Bronchial epithelial cell (primary cell): Measurements from ENCODE around the gene SCLT1. TPM values are rescaled to one million over a fixed set of nuclear protein-coding genes. Genes with fewer than 3 reads are reported as not detected.

Source experiments
- DNase-seq: peaks from one replicate; pipeline ENCODE4 v3.0.0-alpha.2; 2010; ENCODE audit warnings: low read depth
- FAIRE-seq: peaks from 2 replicates; lab custom pipeline; 2011; peaks lifted over from hg19 to GRCh38; lab: Jason Lieb, UNC
- H3K27me3 ChIP-seq: 2 replicates; pipeline ENCODE4 v1.5.1; 2011; ENCODE audit warnings: low read length; ENCODE audit not compliant: control insufficient read depth, insufficient read depth
- H3K36me3 ChIP-seq: 2 replicates; pipeline ENCODE4 v1.5.1; 2011; ENCODE audit warnings: low read length; ENCODE audit not compliant: control insufficient read depth, insufficient read depth
- H3K4me3 ChIP-seq: 2 replicates; pipeline ENCODE4 v1.5.1; 2011; ENCODE audit warnings: mild to moderate bottlenecking, low read depth, low read length, control low read depth
- CTCF ChIP-seq: IDR thresholded peaks from 2 replicates; pipeline ENCODE4 v1.5.1; 2011; ENCODE audit warnings: mild to moderate bottlenecking, moderate library complexity, low read length, control low read depth, inconsistent platforms; ENCODE audit not compliant: insufficient read depth, severe bottlenecking
- total RNA-seq: library from RNA; depleted of rRNA; stranded (reverse); fragments of >200 nt; gene quantifications from 2 replicates; pipeline ENCODE4 v1.2.1, GENCODE V29; 2014

The SCLT1 gene
- total RNA-seq, 1 donor from 2014 or later: 5.3 TPM

- Histone ChIP-seq H3K36me3 (peaks cover 4% of the 10 kb centered on the region), H3K4me3 (no peak overlapping the region), H3K27me3 (no peaks in the 10 kb centered on the region)
- DNase-seq: no peak
- no peak for FAIRE-seq
- TF ChIP-seq CTCF: no peak
Observed at GRCh38 chr4:128942607-128943006, 150.7 kb downstream of the SCLT1 start.

GRCh38 chr4:128940971-128941370, 152.4 kb downstream of the SCLT1 start:
- no peaks in the 10 kb centered on the region for H3K27me3 ChIP-seq
- H3K36me3 ChIP-seq: peaks cover 2% of the 10 kb centered on the region
- DNase-seq: no peak
- no peak overlapping the region for H3K4me3 ChIP-seq
- TF ChIP-seq CTCF: no peak
- FAIRE-seq: no peak

GRCh38 chr4:128930051-128930450, 163.3 kb downstream of the SCLT1 start:
- TF ChIP-seq CTCF: no peak
- no peaks in the 10 kb centered on the region for H3K27me3 ChIP-seq
- FAIRE-seq: no peak

DNA sequence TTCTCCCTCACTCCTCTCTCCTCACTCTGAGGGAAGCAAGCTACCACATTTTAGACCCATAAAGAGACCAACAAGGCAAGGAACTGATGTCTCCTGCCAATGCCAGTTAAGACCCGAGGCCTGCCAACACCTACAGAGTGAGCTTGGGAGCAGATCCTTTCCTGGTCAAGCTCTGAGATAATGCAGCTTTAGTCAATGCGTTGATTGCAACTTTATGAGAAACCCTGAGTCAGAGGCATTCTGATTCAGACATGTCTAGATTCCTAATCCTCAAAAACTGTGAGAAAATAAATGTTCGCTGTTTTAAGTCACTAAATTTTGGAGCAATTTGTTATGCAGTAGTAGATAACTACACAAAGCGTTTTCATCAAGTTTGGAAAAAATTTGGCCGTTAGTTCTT, 168.4 kb downstream of the SCLT1 start:
- no peaks in the 10 kb centered on the region for H3K36me3 ChIP-seq
- no peak for TF ChIP-seq CTCF
- H3K4me3 ChIP-seq: no peak overlapping the region
- DNase-seq (peak; percentile 70), FAIRE-seq (no peak)
- H3K27me3 ChIP-seq: no peaks in the 10 kb centered on the region

More at GRCh38 chr4:128930051-128930450, 163.3 kb downstream of the SCLT1 start:
- no peak for DNase-seq
- no peaks in the 10 kb centered on the region for H3K36me3 ChIP-seq
- no peak overlapping the region for H3K4me3 ChIP-seq

DNA sequence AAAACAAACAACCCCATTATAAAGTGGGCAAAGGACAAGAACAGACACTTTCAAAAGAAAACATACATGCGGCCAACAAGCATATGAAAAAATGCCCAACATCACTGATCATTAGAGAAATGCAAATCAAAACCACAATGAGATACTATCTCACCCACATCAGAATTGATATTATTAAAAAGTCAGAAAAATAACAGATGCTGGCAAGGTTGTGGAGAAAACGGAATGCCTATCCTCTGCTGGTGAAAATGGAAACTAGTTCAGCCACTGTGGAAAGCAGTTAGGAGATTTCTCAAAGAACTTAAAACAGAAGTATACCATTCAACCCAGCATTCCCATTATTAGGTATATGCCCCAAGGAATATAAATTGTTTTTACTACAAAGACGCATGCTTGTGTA, 171.4 kb downstream of the SCLT1 start:
- Histone ChIP-seq H3K4me3 (no peak overlapping the region), H3K27me3 (no peaks in the 10 kb centered on the region), H3K36me3 (no peaks in the 10 kb centered on the region)
- no peak for TF ChIP-seq CTCF
- DNase-seq (no peak), FAIRE-seq (no peak)

- H3K4me3 ChIP-seq: no peak overlapping the region
- FAIRE-seq: no peak
- H3K36me3 ChIP-seq: no peaks in the 10 kb centered on the region
- DNase-seq: no peak
- no peak for TF ChIP-seq CTCF
- H3K27me3 ChIP-seq: no peaks in the 10 kb centered on the region
Observed at GRCh38 chr4:128917781-128918180, 175.6 kb downstream of the SCLT1 start.
